ENCODE measurements around the gene SNX8.
"Not testable (repeated sequence)": the region's sequence is repeated elsewhere in the genome, so short reads cannot be mapped to it uniquely, and the experiment has no call there.

Gene SNX8

GRCh38 chr7:2289111-2289586 is 25.1 kb downstream of the SNX8 start:
- DNase-seq (ENCODE audit: low read depth), result no peak

- DNase-seq (ENCODE audit: low read depth), result no peak
Measured at GRCh38 chr7:2288503-2288902, 25.7 kb downstream of the SNX8 start.

- DNase-seq (ENCODE audit: low read depth), result no peak
Measured at GRCh38 chr7:2287745-2288144, 26.5 kb downstream of the SNX8 start.

GRCh38 chr7:2283074-2283473 is 31.2 kb downstream of the SNX8 start:
- no peak for DNase-seq (ENCODE audit: low read depth)

- no peak for DNase-seq (ENCODE audit: low read depth)
Measured at GRCh38 chr7:2282185-2282751, 32.0 kb downstream of the SNX8 start.

GRCh38 chr7:2281541-2281940 is 32.7 kb downstream of the SNX8 start:
- no peak for DNase-seq (ENCODE audit: low read depth)

GRCh38 chr7:2280424-2280823 is 33.8 kb downstream of the SNX8 start:
- DNase-seq (ENCODE audit: low read depth), result no peak

- DNase-seq (ENCODE audit: low read depth), result no peak
Measured at GRCh38 chr7:2279896-2280295, 34.3 kb downstream of the SNX8 start.

GRCh38 chr7:2278026-2278425 is 36.2 kb downstream of the SNX8 start:
- DNase-seq (ENCODE audit: low read depth), result no peak

GRCh38 chr7:2276107-2276506 is 38.1 kb downstream of the SNX8 start:
- DNase-seq (ENCODE audit: low read depth), result no peak

- no peak for DNase-seq (ENCODE audit: low read depth)
Measured at GRCh38 chr7:2275101-2275500, 39.1 kb downstream of the SNX8 start.

GRCh38 chr7:2274666-2275065 is 39.6 kb downstream of the SNX8 start:
- no peak for DNase-seq (ENCODE audit: low read depth)

GRCh38 chr7:2273866-2274265 is 40.4 kb downstream of the SNX8 start:
- DNase-seq (ENCODE audit: low read depth), result no peak

- no peak for DNase-seq (ENCODE audit: low read depth)
Measured at GRCh38 chr7:2272031-2272430, 42.2 kb downstream of the SNX8 start.

GRCh38 chr7:2271273-2272026 is 42.8 kb downstream of the SNX8 start:
- no peak for DNase-seq (ENCODE audit: low read depth)

GRCh38 chr7:2270495-2270894 is 43.7 kb downstream of the SNX8 start:
- DNase-seq (ENCODE audit: low read depth), result no peak

GRCh38 chr7:2269991-2270460 is 44.2 kb downstream of the SNX8 start:
- DNase-seq (ENCODE audit: low read depth), result no peak

- not testable (repeated sequence) for DNase-seq (ENCODE audit: low read depth)
Measured at GRCh38 chr7:2269089-2269990, 44.9 kb downstream of the SNX8 start.

GRCh38 chr7:2266911-2267310 is 47.3 kb downstream of the SNX8 start:
- no peak for DNase-seq (ENCODE audit: low read depth)

GRCh38 chr7:2264158-2264557 is 50.1 kb downstream of the SNX8 start:
- DNase-seq (ENCODE audit: low read depth), result no peak

GRCh38 chr7:2263176-2263575 is 51.1 kb downstream of the SNX8 start:
- DNase-seq (ENCODE audit: low read depth), result no peak

- no peak for DNase-seq (ENCODE audit: low read depth)
Measured at GRCh38 chr7:2261611-2262010, 52.6 kb downstream of the SNX8 start.

GRCh38 chr7:2260820-2261219 is 53.4 kb downstream of the SNX8 start:
- DNase-seq (ENCODE audit: low read depth), result no peak
